HepG2 (cell line): Measurements from ENCODE around the gene ITPRIPL1. TPM values are rescaled to one million over a fixed set of nuclear protein-coding genes. Genes with fewer than 3 reads are reported as not detected.

Experiments used
- CENPBD1 ChIP-seq: sonication (generic); formaldehyde crosslinking; IDR thresholded peaks from 2 replicates; pipeline ENCODE4 v1.8.0; 2022; ENCODE audit warnings: missing genetic modification reagents, low read depth, mild to moderate bottlenecking, borderline replicate concordance
- DPF2 ChIP-seq: sonication (generic); formaldehyde crosslinking; IDR thresholded peaks from 2 replicates; pipeline ENCODE4 v1.4.0; 2020; ENCODE audit warnings: mild to moderate bottlenecking, low read depth, missing genetic modification reagents, borderline replicate concordance
- EED ChIP-seq: sonication (generic); formaldehyde crosslinking; IDR thresholded peaks from 2 replicates; pipeline ENCODE4 v1.5.0; 2020; ENCODE audit warnings: mild to moderate bottlenecking, missing genetic modification reagents
- JUN ChIP-seq: sonication (generic); formaldehyde crosslinking; IDR thresholded peaks from 2 replicates; pipeline ENCODE4 v1.4.0; 2020; ENCODE audit warnings: mild to moderate bottlenecking, missing genetic modification reagents
- KDM1A ChIP-seq: IDR thresholded peaks from 2 replicates; pipeline ENCODE4 v1.6.1; 2016; ENCODE audit warnings: missing compliant biosample characterization
- MLXIP ChIP-seq: sonication (generic); formaldehyde crosslinking; IDR thresholded peaks from 2 replicates; pipeline ENCODE4 v1.9.0; 2021; ENCODE audit warnings: missing genetic modification reagents, borderline replicate concordance
- MXI1 ChIP-seq: IDR thresholded peaks from 3 replicates; pipeline ENCODE4 v1.6.1; 2012; ENCODE audit warnings: low read depth, low read length, inconsistent platforms, borderline replicate concordance
- RXRA ChIP-seq: sonication (generic); formaldehyde crosslinking; IDR thresholded peaks from 2 replicates; pipeline ENCODE4 v1.5.1; 2020; ENCODE audit warnings: missing genetic modification reagents
- SMARCE1 ChIP-seq: fragments of 450-650 bp; IDR thresholded peaks from 2 replicates; pipeline ENCODE4 v1.6.1; 2017; ENCODE audit warnings: borderline replicate concordance
- TCF7L2 ChIP-seq: IDR thresholded peaks from 2 replicates; pipeline ENCODE4 v1.6.1; 2011; ENCODE audit warnings: mild to moderate bottlenecking, low read depth, low read length, moderate library complexity
- TGIF2 ChIP-seq: IDR thresholded peaks from 2 replicates; pipeline ENCODE4 v1.6.1; 2016; ENCODE audit warnings: control low read depth, missing compliant biosample characterization
- XBP1 ChIP-seq: sonication (generic); formaldehyde crosslinking; IDR thresholded peaks from 2 replicates; pipeline ENCODE4 v1.5.0; 2020; ENCODE audit warnings: missing genetic modification reagents
- ZBTB44 ChIP-seq: sonication (generic); formaldehyde crosslinking; IDR thresholded peaks from 2 replicates; pipeline ENCODE4 v1.4.0; 2020; ENCODE audit warnings: missing genetic modification reagents
- ZNF142 ChIP-seq: sonication (generic); formaldehyde crosslinking; IDR thresholded peaks from 2 replicates; pipeline ENCODE4 v1.4.0; 2020; ENCODE audit warnings: missing genetic modification reagents
- ZNF264 ChIP-seq: sonication (generic); formaldehyde crosslinking; IDR thresholded peaks from 2 replicates; pipeline ENCODE4 v1.4.0; 2020; ENCODE audit warnings: missing genetic modification reagents
- ZNF33A ChIP-seq: sonication (generic); formaldehyde crosslinking; IDR thresholded peaks from 2 replicates; pipeline ENCODE4 v1.5.1; 2020; ENCODE audit warnings: missing genetic modification reagents, mild to moderate bottlenecking, moderate library complexity, borderline replicate concordance
- ZNF788 ChIP-seq: sonication (generic); formaldehyde crosslinking; IDR thresholded peaks from 2 replicates; pipeline ENCODE4 v1.5.0; 2020; ENCODE audit warnings: mild to moderate bottlenecking, missing genetic modification reagents, borderline replicate concordance
- ZSCAN31 ChIP-seq: sonication (generic); formaldehyde crosslinking; IDR thresholded peaks from 2 replicates; pipeline ENCODE4 v1.5.0; 2020; ENCODE audit warnings: low read depth, mild to moderate bottlenecking, missing genetic modification reagents
- polyA plus RNA-seq, 8 experiments: library from polyadenylated mRNA; depleted of rRNA in 3 of 8; stranded (reverse) in 7 of 8; unstranded in 1 of 8; fragments of >200 nt; fragmentation: Illumina TruSeq in 4 of 8; extraction: Trizol in 4 of 8; gene quantifications; 2 replicates each; pipeline versions ENCODE4 v1.2.1 to v1.2.3, GENCODE V29; 2011 to 2016; ENCODE audit warnings: low read depth in 4 of 8, missing spikeins in 1 of 8, mixed read lengths in 1 of 8; ENCODE audit not compliant: insufficient read depth in 1 of 8
- total RNA-seq, 5 experiments: library from RNA; depleted of rRNA; stranded (reverse); fragments of >200 nt; fragmentation: Illumina TruSeq; extraction: Trizol; gene quantifications; 2 replicates each; pipeline ENCODE4 v1.2.3, GENCODE V29; 2016; ENCODE audit warnings: low read depth in 1 of 5

The ITPRIPL1 gene
- total and polyA plus RNA-seq, 2 of the 13 experiments (the other 11 are each of a cell fraction or from before 2014, with no cell fraction given): 4.3 to 11.7 TPM

DNA sequence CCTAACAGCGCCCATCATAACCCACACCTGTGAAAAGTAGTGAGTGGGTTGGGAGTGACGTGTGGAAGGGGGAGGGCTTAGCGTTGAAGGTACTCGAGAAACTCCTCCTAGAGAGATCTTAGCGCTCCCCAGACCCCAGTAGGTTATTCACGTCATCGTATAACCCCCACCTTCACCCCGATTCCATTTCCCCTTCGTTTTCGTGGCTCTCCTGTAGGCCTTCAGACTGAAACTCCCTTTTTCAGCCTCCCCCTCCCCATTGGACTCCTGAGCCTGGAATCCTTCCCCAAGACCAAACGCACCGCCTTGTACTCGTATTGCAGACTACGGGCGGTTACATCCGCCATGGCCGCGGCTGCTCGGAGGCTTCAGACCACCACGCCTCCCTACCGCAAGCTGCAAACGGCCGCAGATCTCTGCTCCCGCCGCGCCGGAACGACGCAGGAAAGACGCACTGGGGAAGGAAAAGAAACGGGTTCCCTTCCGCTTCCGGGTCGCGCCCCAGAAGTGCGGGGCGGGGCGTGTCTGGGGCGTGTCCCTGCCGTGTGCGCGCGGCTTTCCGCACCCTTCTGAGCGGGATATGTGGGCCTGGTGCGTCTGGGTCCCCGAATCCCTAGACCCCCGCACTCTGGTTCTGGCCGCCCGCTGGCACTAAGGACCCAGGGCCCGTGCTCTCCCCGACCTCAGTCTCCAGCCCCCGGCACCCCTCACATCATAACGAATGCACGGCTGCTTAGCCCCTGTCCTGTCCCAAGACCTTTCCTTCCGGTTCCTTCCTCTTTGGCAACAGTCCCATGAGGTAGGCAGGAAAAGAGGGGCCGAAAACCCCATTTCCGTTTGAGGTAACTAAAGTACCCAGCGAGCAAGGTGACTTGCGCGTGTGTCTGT lies 19.8 kb upstream of the ITPRIPL1 start, which contains the start of gene SNRNP200 (continued):
- TF ChIP-seq ZSCAN31 (CRISPR knock-in tag): peak; percentile 64; the same call in 1 of the 2 replicates
- peak; percentile 93 for TF ChIP-seq ZNF264 (CRISPR knock-in tag)
- TF ChIP-seq ZNF788 (CRISPR knock-in tag): peak; percentile 93
- TF ChIP-seq CENPBD1 (CRISPR knock-in tag): no peak
- peak; percentile 93; the same call in 1 of the 3 replicates for TF ChIP-seq MXI1
- peak; percentile 94 for TF ChIP-seq XBP1 (CRISPR knock-in tag)
- TF ChIP-seq ZNF33A (CRISPR knock-in tag): 0 out of 2 replicates have a peak, but pooled peaks have one; percentile 4
- TF ChIP-seq EED (CRISPR knock-in tag): 0 out of 2 replicates have a peak, but pooled peaks have one; percentile 34
- no peak; the same call in 1 of the 2 replicates for TF ChIP-seq ZBTB44
- TF ChIP-seq DPF2 (CRISPR knock-in tag): peak; percentile 26; the same call in 1 of the 2 replicates
- no peak for TF ChIP-seq SMARCE1
- peak; percentile 92; the same call in 1 of the 2 replicates for TF ChIP-seq TGIF2 (CRISPR knock-in tag)
- TF ChIP-seq TCF7L2: no peak
- TF ChIP-seq RXRA (CRISPR knock-in tag): peak; percentile 85
- peak; percentile 96 for TF ChIP-seq ZNF142
- TF ChIP-seq KDM1A (CRISPR knock-in tag): no peak
- TF ChIP-seq JUN (CRISPR knock-in tag): peak; percentile 84
- peak; percentile 83; the same call in 1 of the 2 replicates for TF ChIP-seq MLXIP (CRISPR knock-in tag)
